Iris pigment epithelial cell (primary cell): ENCODE measurements around the gene C22orf23.
"Not testable (repeated sequence)": the region's sequence is repeated elsewhere in the genome, so short reads cannot be mapped to it uniquely, and the experiment has no call there.

Experiments
- DNase-seq: peaks from one replicate; pipeline ENCODE4 v3.0.0-alpha.2; 2011; ENCODE audit warnings: low read depth

The C22orf23 gene

DNA sequence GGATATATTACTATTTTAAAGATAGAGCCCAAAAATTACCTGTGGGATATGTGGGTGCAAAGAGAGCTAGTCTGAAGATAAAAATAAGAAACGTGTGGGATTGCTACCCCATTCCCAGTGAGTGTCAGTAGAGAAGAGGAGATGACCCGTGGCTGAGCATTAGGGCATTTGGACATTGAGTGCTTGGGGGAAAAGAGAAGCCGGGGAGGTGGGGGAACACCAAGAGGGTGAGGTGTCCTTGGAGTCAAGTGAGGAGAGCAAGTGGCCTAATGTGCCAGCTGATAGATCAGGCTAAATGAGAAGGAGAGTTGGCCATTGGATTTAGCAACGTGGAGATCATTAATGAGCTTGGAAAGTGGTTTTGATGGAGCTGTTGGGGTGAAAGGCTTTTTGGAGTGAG lies 1.3 kb upstream of the C22orf23 start:
- no peak for DNase-seq

DNA sequence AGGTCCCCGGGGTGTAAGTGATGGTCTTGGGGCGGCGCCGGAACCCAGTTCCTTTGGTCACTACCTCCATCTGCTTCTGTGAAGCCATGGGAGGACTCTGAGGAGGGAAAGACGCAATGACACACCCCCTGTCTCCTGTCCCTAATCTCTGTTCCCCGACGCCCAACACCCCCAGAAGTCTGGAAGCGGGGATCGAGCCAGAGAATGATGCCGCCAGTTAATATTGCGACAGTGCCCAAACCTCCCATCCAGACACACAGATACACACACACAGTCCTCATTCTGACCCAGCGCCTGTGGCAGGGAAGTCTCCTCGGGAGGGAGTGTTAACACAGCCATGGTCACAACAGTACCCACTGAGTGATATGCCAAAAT lies 352 bp downstream of the C22orf23 start:
- no peak for DNase-seq

DNA sequence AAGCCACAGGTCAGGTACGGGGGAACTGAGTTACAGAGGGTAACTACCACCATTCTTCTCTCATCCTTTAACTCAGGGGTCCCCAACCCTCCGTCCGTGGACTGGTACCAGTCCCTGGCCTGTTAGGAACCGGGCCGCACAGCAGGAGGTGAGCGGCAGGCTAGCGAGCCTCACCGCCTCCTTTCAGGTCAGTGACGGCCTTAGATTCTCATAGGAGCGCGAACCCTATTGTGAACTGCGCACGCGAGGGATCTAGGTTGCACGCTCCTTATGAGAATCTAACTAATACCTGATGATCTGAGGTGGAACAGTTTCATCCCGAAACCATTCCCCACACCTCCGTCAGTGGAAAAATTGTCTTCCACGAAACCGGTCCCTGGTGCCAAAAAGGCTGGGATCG lies 772 bp downstream of the C22orf23 start:
- DNase-seq, result not testable (repeated sequence)

DNA sequence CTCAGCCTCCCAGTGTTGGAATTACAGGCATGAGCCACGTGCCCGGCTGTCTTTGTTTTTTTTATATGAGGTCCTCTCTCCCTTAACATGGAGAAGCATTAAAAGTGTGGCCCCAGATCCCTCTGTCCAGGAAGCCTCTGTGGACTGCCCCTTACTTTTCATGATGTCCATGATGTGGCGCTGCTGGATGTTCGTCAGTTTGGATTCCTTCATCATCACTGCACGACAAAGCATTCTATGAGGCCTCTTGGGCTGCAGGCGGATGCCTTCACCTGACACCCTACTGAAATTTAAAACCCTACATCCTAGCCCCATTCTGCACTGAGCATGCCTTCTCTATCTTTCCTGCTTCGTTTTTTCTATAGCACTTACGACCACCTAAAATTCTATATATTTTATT lies 2.1 kb downstream of the C22orf23 start:
- no peak for DNase-seq

DNA sequence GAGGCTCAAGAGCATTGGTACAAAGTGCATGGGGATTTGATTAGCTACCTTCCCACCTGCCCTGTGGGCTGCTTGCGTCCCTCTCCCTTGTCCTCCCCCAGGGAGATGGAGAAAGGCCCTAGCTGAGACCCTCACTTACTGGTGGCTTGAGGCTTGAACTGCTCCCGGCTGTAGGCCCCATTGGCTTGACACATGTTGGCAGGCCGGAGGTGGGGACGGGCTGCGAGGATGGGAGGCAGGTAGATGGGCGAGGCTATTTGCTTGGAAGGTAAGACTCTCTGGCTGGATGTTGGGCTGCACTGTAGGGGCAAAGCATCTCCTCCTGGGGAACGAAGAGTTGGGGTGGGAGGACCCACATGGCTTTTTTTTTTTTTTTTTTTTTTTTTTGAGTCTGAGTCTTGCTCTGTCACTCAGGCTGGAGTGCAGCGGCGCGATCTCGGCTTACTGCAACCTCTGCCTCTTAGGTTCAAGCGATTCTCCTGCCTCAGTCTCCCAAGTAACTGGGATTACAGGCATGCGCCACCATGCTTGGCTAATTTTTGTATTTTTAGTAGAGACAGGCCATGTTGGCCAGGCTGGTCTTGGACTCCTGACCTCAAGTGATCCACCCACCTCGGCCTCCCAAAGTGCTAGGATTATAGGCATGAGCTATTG lies 6.1 kb downstream of the C22orf23 start:
- DNase-seq, result not testable (repeated sequence)

DNA sequence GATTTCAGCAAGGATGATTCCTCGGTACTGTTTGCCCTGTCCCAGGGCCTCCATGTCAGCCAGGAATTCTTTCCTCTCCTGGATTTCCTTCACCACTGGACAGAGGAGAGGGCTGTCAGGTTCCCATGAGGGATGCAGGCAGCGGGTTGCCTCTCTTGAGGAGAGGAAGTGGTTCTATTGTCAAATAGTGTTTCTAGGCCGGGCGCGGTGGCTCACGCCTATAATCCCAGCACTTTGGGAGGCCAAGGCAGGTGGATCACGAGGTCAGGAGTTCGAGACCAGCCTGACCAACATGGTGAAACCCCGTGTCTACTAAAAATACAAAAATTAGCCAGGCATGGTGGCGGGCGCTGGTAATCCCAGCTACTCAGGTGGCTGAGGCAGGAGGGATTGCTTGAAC lies 9.0 kb downstream of the C22orf23 start:
- DNase-seq, result not testable (repeated sequence)

DNA sequence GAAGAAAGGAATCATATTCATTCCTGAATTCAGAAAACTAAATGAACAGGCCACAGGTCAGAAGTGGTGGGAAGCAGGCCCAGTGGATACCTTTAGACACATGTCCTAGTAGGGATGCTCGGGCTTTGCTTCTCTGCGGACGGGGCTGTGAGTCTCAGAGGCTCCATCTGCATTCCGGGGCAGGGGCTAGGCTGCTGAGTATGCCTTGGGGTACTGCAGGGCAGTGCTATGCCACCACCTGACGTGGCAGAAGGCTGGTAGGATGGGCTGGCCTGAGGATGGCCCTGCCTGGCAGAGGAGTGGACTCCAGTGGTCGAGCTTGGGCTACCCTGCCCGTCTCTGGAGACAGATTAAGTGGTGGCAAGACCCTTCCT lies 9.6 kb downstream of the C22orf23 start:
- DNase-seq, result no peak

DNA sequence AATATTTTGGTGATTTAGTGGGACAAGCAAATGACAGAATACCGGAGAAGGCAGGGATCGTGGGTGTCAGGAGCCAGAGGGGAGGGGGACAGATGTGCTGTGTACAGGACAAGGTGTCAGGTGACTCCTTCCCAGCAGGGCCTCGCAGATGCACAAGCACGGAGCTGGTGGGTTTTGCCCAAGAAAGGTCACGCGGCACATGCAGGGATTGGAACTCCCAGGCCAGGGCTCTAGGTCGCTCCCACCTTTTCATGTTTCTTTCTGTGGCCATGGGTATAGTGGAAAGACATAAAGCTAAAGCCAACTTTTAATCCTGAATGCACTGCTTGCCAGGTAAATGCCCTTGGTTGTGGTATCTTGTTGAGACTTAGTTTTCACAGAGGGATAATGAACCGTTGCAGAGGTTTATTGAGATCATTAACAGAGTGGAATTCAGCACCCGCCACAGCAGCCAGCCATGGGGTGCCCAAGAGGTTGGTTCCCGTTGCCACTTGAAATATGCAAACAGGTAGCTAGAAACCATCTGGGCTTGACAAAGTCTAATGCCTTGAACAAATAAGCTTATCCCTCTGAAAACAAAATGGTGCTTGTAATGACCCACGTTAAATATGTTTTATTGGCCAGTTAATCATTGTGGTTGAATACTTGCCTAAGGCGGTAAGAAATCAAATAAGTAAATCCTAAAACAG lies 10.1 kb downstream of the C22orf23 start:
- no peak for DNase-seq

DNA sequence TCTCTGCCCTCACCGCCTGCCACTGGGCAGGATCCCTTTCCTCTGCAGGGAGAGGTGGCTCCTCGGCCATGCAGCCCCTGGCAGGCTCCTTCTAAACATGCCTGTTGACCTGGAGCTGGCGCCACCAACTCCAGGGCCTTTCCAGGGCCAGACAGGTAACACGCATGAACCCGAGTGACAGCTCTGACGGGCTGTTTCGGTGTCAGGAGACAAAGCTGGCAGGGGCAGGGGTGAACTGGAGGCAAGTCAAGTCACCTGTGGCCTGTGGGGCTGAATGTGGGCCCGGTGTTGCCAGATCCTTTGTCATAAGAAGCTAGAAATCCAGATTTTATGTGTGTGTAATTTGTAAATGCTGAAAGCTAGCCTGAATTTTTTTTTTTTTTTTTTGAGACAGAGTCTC lies 11.3 kb downstream of the C22orf23 start:
- DNase-seq, result no peak

DNA sequence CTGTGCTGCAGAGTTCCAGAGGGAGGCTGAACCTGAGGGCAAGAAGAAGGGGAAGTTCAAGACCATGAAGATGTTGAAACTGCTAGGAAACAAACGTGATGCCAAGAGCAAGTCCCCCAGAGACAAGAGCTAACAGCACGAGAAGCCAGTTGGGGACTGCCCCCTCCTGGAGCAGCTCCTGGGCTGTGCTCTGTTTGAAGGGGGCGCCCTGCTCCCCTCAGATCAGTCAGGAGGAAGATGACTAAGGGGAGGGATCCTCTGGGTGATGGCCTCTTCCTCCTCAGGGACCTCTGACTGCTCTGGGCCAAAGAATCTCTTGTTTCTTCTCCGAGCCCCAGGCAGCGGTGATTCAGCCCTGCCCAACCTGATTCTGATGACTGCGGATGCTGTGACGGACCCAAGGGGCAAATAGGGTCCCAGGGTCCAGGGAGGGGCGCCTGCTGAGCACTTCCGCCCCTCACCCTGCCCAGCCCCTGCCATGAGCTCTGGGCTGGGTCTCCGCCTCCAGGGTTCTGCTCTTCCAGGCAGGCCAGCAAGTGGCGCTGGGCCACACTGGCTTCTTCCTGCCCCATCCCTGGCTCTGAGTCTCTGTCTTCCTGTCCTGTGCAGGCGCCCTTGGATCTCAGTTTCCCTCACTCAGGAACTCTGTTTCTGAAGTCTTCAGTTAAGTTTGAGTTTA lies 12.6 kb downstream of the C22orf23 start:
- no peak for DNase-seq

DNA sequence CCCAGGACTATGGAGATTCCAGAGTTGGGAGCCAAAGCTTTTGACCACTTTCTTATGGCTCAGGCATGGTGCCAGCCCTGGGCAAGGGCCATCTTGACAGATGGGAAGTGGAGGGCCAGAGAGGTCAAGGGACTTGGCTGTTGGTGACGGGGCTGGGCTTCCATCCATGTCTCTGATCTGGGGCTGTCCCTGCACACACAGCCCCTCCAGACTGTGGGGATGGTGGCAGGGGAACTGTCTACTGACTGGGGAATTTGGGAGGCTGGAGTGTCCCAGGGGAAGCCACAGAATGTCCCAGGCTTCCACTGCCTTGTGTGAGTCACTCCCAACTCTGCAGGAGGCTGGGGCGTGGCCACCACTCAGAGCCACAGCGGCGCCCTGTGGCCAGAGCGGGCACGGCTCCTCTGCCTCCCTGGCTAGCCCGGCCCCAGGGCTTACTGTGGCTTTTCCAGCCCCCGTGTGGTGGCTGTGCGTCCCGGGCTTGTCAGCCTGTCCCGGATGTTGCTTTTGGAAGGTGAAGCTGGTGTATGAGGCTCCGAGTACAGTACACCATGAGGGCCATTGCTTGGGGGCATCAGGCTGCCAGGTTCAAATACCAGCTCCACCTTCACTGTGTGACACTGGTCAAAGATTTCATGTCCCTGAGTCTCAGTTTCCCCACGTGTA lies 19.6 kb downstream of the C22orf23 start:
- peak; percentile 88 for DNase-seq

DNA sequence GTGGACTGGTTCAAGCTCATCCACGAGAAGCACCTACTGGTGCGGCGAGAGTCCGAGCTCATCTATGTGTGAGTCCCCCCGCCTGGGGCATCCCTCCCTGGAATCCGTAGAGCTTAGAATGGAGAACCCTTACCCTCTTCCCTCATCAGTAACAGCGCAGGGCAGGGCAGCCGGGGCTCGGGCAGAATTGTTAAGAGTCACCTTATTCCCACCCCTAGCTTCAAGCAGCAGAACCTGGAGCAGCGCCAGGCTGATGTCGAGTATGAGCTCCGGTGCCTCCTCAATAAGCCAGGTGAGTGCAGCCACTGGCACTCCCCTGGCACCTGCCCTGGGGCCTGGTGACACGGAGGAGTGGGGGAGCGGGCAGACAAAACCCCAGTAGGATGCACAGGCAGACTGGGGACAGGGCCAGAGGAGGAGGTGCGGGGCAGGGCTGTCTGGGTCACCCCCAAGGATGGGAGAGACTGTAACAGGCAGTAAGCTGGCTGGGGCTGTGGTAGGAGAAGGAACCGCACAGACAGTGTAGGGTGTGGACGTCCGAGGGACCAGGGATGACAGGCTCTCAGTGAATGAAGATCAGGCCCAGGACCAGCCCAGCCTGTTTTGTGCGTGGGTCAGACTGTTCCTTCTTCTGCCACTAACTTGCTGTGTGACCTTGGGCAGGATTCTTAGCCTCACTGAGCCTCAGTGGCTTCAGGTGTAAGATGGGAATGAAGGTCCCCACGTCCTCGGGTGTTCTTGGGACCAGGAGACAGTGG lies 20.4 kb downstream of the C22orf23 start:
- no peak for DNase-seq

DNA sequence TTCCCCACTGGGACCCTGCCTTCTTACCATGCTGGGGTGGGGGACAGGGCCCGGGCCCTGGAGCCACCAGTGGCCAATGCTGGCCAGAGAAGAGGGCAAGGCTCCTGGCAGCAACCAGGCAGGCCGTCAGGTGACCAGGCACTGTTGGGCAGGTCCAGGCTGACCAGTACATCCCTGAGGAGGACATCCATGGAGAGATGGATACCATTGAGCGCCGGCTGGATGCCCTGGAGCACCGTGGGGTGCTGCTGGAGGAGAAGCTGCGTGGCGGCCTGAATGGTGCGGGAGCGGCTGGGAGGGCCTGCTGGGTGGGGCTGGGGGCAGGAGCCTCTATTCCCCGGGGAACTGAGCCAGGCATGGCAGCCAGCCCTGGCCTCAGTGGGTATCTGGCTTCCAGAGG lies 21.0 kb downstream of the C22orf23 start:
- DNase-seq, result no peak

DNA sequence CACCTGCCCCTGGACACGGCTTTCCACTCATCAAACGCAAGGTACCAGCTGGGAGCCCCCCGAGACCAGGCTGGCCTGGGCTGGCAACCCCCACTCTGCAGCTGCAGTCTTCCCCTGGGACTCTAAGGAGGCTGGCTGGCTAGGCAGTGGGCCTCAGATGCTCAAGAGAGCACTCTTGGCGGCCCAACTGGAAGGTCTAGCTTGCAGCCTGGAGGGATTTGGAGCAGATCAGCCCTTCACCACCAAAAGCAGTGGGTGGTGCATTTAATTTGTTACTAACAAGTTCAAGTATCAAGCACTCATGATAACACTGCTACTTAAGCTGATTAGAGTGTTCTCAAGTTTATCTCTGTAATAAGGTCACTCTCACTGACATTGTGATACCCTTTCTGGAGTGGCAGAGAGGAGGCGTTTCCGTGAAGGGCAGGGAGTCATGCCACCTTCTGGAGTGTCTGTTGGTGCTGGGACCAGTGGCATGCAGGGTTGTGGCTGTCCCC lies 21.5 kb downstream of the C22orf23 start:
- no peak for DNase-seq

DNA sequence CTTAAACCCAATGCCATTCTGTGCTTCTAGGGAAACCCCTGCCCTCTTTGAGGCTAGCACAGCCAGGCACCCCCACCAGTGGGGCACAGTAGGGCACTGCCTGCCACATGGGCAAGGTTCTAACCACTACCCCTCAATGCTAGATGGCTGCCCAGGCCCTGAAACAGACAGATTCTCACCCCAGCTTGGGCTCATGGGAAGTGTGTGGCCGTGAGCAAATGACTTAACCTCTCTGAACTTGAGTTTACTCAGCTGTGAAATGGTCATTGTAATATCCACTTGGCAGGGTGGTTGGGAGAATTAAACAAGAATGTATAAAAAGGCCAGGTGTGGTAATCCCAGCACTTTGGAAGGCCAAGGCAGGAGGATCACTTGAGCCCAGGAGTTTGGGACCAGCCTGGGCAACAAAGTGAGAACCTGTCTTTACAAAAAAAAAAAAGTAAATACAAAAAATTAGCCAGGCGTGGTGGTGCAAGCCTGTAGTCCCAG lies 22.4 kb downstream of the C22orf23 start:
- DNase-seq, result no peak

DNA sequence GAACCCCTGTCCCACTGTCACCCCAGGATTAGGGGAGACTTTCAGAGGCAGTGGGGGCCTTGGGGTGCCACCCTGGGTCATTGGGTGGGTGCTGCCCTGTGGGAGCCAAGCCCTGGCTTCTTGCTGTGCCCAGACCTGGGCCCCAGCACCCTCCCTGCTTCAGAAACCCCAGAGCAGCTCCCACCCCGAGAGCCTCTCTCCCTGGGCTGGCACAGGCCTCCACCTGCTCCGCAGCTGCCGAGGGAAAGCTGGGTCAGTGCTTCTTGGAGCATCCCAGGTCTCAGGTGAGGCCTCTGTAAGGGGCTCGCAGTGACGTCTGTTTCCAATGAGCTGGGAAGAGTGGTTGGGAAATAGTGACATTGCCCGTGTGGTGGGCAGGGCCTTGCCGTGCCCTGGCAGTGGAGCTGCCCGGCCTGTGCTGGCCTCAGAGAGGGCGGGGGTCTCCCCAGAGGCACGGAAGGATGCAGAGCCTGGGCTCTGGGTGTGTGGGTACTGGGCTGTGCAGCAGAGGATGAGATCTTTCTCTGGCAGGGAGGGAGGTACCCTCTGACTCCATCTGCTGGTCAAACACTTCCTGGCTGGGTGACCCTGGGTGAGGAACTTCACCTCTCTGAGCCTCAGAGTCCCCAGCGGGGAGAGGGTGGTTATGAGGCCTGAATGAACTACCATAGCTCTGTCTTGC lies 23.0 kb downstream of the C22orf23 start:
- DNase-seq, result peak; percentile 37

DNA sequence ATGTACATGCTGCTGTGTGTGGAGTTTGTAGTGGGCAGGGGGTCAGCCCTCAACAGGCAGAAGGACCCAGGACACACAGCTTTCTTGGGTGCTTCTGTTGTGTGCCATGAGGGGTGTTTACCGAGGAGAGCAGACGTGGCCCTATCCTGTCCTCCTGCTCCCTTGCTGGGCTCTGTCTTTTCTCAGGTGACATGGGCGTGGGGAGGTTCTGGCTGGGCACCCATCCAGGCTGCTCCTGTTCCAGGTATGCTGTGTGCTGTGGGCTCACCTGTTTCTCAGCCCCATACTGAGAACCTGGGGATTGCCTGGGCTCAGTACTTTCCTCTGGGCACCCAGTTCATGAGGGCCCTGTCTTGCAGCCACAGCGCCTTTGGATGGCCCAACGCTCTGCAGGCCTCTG lies 24.0 kb downstream of the C22orf23 start:
- DNase-seq, result no peak

DNA sequence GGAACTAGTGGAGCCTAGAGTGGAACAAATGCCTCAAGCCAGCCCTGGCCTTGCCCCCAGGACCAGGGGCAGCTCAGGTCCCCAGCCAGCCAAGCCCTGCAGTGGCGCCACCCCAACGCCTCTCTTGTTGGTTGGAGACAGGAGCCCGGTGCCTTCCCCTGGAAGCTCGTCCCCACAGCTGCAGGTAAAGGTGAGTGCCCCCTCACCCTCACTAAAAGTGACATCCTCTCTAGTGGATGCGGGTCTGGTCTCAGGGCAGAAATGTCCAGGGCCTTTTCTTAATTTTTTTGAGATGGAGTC lies 25.8 kb downstream of the C22orf23 start:
- no peak for DNase-seq

DNA sequence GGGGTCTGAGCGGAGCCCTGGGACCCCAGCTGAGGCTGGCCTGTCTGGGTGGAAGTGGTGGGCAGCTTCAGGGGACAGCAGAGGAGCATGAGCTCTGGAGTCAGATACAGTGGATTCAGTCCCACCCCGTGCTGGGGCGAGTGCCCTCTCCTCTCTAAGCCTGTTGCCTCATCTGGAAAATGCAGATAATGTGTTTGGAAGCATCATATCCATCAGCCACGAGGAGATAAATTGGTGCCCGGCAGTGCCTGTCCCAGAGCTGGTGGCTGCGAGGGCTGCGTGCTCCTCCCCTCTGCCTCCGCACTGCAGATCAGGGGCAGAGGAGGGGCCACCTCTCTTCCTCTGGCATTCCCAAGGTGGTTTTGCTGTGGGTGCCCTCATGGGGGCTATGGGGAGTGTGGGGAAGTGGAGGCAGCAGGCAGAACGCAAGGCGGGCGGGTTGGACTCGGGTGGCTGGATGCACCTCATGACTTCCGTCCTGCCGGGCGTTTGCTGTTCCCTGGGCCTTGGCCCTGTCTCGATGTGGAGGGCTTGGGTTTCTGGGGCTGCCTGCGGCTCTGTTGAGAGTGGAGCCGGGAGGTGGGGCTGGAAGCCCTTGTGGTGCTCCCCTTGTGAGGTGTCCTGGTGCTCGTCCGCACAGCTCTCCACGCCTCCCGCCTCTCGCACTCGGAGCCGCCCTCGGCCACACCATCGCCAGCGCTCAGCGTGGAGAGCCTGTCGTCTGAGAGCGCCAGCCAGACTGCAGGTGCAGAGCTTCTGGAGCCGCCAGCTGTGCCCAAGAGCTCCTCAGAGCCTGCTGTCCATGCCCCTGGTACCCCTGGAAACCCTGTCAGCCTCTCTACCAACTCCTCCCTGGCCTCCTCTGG lies 26.4 kb downstream of the C22orf23 start:
- no peak for DNase-seq

DNA sequence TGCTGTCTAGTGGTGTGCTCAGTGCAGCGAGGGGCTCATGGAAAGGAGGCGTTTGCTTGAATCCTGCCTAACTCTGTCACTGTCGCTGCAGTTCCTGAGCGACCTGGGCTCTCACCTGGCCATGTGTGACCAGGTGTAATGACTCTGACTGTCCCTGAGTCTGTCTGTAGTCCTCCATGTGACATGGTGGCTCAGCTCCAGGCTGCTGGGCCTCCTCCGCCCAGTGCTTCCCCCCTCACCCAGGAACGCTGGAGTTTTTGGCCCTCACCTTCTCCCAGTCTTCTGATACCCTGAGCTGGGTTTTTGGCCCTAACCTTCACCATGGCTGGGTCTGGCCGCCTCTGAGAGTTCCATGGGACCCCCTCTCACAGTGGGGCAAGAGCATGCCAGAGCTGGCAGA lies 27.0 kb downstream of the C22orf23 start:
- no peak for DNase-seq

DNA sequence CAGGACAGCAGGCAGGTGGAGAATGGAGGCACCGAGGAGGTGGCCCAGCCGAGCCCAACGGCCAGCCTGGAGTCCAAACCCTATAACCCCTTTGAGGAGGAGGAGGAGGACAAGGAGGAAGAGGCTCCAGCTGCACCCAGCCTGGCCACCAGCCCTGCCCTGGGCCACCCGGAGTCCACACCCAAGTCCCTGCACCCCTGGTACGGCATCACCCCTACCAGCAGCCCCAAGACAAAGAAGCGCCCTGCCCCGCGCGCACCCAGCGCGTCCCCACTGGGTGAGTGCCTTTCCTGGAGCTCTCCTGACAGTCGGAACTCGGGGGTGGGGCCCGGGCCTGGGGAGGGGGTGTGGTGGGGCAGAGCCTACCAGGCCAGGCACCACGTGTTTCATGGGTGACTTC lies 27.6 kb downstream of the C22orf23 start:
- no peak for DNase-seq
